H1 (cell line): ENCODE data around the gene CPA4. TPM values are rescaled to one million over a fixed set of nuclear protein-coding genes. Genes with fewer than 3 reads are reported as not detected.
A peak's percentile ranks its signal among the peaks of the same experiment; 100 is the strongest.

Experiments used
- CTCF ChIA-PET: fragments of 300-600 bp; sonication (Branson Sonifier 250); formaldehyde crosslinking; loops from one replicate; lab custom pipeline; 2021; ENCODE audit not compliant: partially characterized antibody; lab: Charles Lee
- POLR2A ChIA-PET: fragments of 300-600 bp; sonication (Branson Sonifier 250); formaldehyde crosslinking; loops from one replicate; lab custom pipeline; 2021; ENCODE audit warnings: inconsistent platforms; ENCODE audit not compliant: partially characterized antibody; lab: Charles Lee
- DNase-seq, 2 experiments: peaks; one replicate each; pipeline versions ENCODE4 v3.0.0 to v3.0.0-alpha.2; 2010 to 2022; ENCODE audit warnings: low spot score in 2 of 2, low read depth in 1 of 2, mixed read lengths in 1 of 2
- FAIRE-seq: peaks from 2 replicates; lab custom pipeline; 2011; peaks lifted over from hg19 to GRCh38; lab: Jason Lieb, UNC
- H2AFZ ChIP-seq: 2 replicates; pipeline ENCODE4 v1.8.1; 2012; ENCODE audit warnings: low read length, inconsistent platforms
- H2AK5ac ChIP-seq: 2 replicates; pipeline ENCODE4 v1.6.1; 2013; ENCODE audit warnings: low read depth, low read length
- H2BK120ac ChIP-seq: replicated peaks from 2 replicates; pipeline ENCODE3; 2013; ENCODE audit warnings: low read depth, low read length, inconsistent platforms
- H2BK12ac ChIP-seq: 2 replicates; pipeline ENCODE4 v1.6.1; 2013; ENCODE audit warnings: low read depth, low read length
- H2BK15ac ChIP-seq: 2 replicates; pipeline ENCODE4 v1.6.1; 2013; ENCODE audit warnings: low read length
- H2BK20ac ChIP-seq: 2 replicates; pipeline ENCODE4 v1.6.1; 2013; ENCODE audit warnings: low read length
- H2BK5ac ChIP-seq: 2 replicates; pipeline ENCODE4 v1.6.1; 2013; ENCODE audit warnings: low read depth, low read length
- H3K14ac ChIP-seq: 2 replicates; pipeline ENCODE4 v1.6.1; 2013; ENCODE audit warnings: inconsistent platforms; ENCODE audit not compliant: insufficient read length
- H3K18ac ChIP-seq: 2 replicates; pipeline ENCODE4 v1.6.1; 2013; ENCODE audit warnings: low read length; ENCODE audit errors: extremely low read depth
- H3K23ac ChIP-seq: 2 replicates; pipeline ENCODE4 v1.6.1; 2013; ENCODE audit warnings: inconsistent platforms; ENCODE audit not compliant: insufficient read length
- H3K23me2 ChIP-seq: 2 replicates; pipeline ENCODE4 v1.6.1; 2013; ENCODE audit warnings: low read depth, low read length
- H3K27ac ChIP-seq: 2 replicates; pipeline ENCODE4 v1.6.1; 2011; ENCODE audit warnings: low read depth, low read length, inconsistent platforms
- H3K27me3 ChIP-seq, 4 experiments: replicated peaks in 1 of 4; 1 replicate in 1 of 4; 2 replicates in 3 of 4; pipeline versions ENCODE4 v1.6.1 to v1.8.1; 2011 to 2013; ENCODE audit warnings: low read length in 3 of 4, mild to moderate bottlenecking in 3 of 4, inconsistent platforms in 2 of 4, mixed read lengths in 2 of 4, moderate library complexity in 1 of 4; ENCODE audit not compliant: control insufficient read depth in 3 of 4, insufficient read depth in 3 of 4; ENCODE audit errors: extremely low read depth in 1 of 4
- H3K36me3 ChIP-seq, 4 experiments: 2 replicates each; pipeline versions ENCODE4 v1.6.1 to v1.8.1; 2011 to 2013; ENCODE audit warnings: mild to moderate bottlenecking in 4 of 4, low read length in 3 of 4, moderate library complexity in 2 of 4, control low read depth in 1 of 4, inconsistent platforms in 1 of 4; ENCODE audit not compliant: insufficient read depth in 4 of 4, control insufficient read depth in 2 of 4
- H3K4ac ChIP-seq: replicated peaks from 2 replicates; pipeline ENCODE3; 2013; ENCODE audit warnings: low read length, low read depth, mixed read lengths, inconsistent platforms; ENCODE audit not compliant: insufficient read length
- H3K4me1 ChIP-seq, 4 experiments: replicated peaks in 1 of 4; 1 replicate in 1 of 4; 2 replicates in 3 of 4; pipeline versions ENCODE4 v1.6.1 to v1.8.1; 2011 to 2013; ENCODE audit warnings: low read length in 3 of 4, inconsistent platforms in 2 of 4, mixed read lengths in 1 of 4; ENCODE audit not compliant: insufficient read depth in 4 of 4, control insufficient read depth in 3 of 4
- H3K4me2 ChIP-seq, 2 experiments: 2 replicates each; pipeline versions ENCODE4 v1.6.1 to v1.8.1; 2011 to 2013; ENCODE audit warnings: low read depth in 2 of 2, low read length in 2 of 2, control low read depth in 1 of 2, inconsistent platforms in 1 of 2, mild to moderate bottlenecking in 1 of 2; ENCODE audit not compliant: insufficient read depth in 1 of 2
- H3K4me3 ChIP-seq, 4 experiments: fragments of 200-600, 300-600 bp in 1 of 4; sonication (generic), shearing (Covaris generic), sonication (Bioruptor Twin) in 1 of 4; 2 replicates each; pipeline versions ENCODE4 v1.5.1 to v1.8.1; 2011 to 2016; ENCODE audit warnings: low read length in 4 of 4, low read depth in 3 of 4, control low read depth in 2 of 4, inconsistent platforms in 2 of 4, mild to moderate bottlenecking in 2 of 4, mixed read lengths in 1 of 4, moderate library complexity in 1 of 4; ENCODE audit not compliant: insufficient read depth in 2 of 4; ENCODE audit errors: extremely low read depth in 1 of 4
- H3K56ac ChIP-seq: replicated peaks from 2 replicates; pipeline ENCODE3; 2013; ENCODE audit warnings: low read depth, mild to moderate bottlenecking, mixed read lengths, low read length, inconsistent platforms; ENCODE audit not compliant: insufficient read length
- H3K79me1 ChIP-seq: 2 replicates; pipeline ENCODE4 v1.6.1; 2013; ENCODE audit warnings: low read depth, low read length, control low read depth
- H3K79me2 ChIP-seq, 2 experiments: 2 replicates each; pipeline versions ENCODE4 v1.6.1 to v1.8.1; 2012 to 2013; ENCODE audit warnings: low read length in 2 of 2, mild to moderate bottlenecking in 2 of 2, inconsistent platforms in 1 of 2; ENCODE audit not compliant: insufficient read depth in 2 of 2, control insufficient read depth in 1 of 2
- H3K9ac ChIP-seq, 4 experiments: replicated peaks in 1 of 4; 1 replicate in 1 of 4; 2 replicates in 3 of 4; pipeline versions ENCODE4 v1.6.1 to v1.8.1; 2011 to 2013; ENCODE audit warnings: low read depth in 3 of 4, low read length in 3 of 4, control low read depth in 2 of 4, mild to moderate bottlenecking in 2 of 4, moderate library complexity in 2 of 4, inconsistent platforms in 1 of 4; ENCODE audit errors: extremely low read depth in 1 of 4
- H3K9me3 ChIP-seq, 2 experiments: 2 replicates each; pipeline versions ENCODE4 v1.6.1 to v1.8.1; 2012 to 2013; ENCODE audit warnings: mild to moderate bottlenecking in 2 of 2, moderate library complexity in 2 of 2, control low read depth in 1 of 2, inconsistent platforms in 1 of 2, low read depth in 1 of 2, low read length in 1 of 2, mixed read lengths in 1 of 2; ENCODE audit not compliant: insufficient read depth in 2 of 2
- H4K20me1 ChIP-seq, 2 experiments: replicated peaks in 1 of 2; 2 replicates each; pipeline versions ENCODE3 to v1.8.1; 2011 to 2013; ENCODE audit warnings: inconsistent platforms in 2 of 2, low read length in 2 of 2, mild to moderate bottlenecking in 1 of 2; ENCODE audit not compliant: insufficient read depth in 2 of 2, control insufficient read depth in 1 of 2
- H4K5ac ChIP-seq: 2 replicates; pipeline ENCODE4 v1.6.1; 2013; ENCODE audit warnings: low read length, low read depth, mixed read lengths, inconsistent platforms; ENCODE audit not compliant: insufficient read length
- H4K8ac ChIP-seq: 2 replicates; pipeline ENCODE4 v1.8.0; 2013; ENCODE audit warnings: mild to moderate bottlenecking, moderate library complexity, low read length, inconsistent platforms; ENCODE audit not compliant: insufficient read depth; ENCODE audit errors: extremely low read depth
- H4K91ac ChIP-seq: replicated peaks from 2 replicates; pipeline ENCODE3; 2013; ENCODE audit warnings: low read length, mixed read lengths, inconsistent platforms; ENCODE audit not compliant: insufficient read length
- CREB1 ChIP-seq: IDR thresholded peaks from 2 replicates; pipeline ENCODE4 v1.6.1; 2012; ENCODE audit warnings: inconsistent platforms
- EZH2 ChIP-seq: fragments of 200-600 bp; sonication (generic); IDR thresholded peaks from 2 replicates; pipeline ENCODE4 v1.7.1; 2012; ENCODE audit warnings: low read depth, mild to moderate bottlenecking, moderate library complexity, low read length, inconsistent platforms; ENCODE audit not compliant: severe bottlenecking
- KDM1A ChIP-seq: fragments of 200-600, 300-600 bp; sonication (generic); IDR thresholded peaks from 2 replicates; pipeline ENCODE4 v1.7.1; 2016; ENCODE audit warnings: mild to moderate bottlenecking, low read length, borderline replicate concordance
- POLR2A ChIP-seq, 2 experiments: IDR thresholded peaks; 1 replicate in 1 of 2; 2 replicates in 1 of 2; pipeline ENCODE4 v1.6.1; 2011; ENCODE audit warnings: low read depth in 2 of 2, low read length in 2 of 2, mild to moderate bottlenecking in 2 of 2; ENCODE audit errors: control extremely low read depth in 1 of 2
- POLR2AphosphoS5 ChIP-seq: IDR thresholded peaks from 2 replicates; pipeline ENCODE4 v1.6.1; 2011; ENCODE audit warnings: low read depth, low read length
- RAD21 ChIP-seq, 2 experiments: IDR thresholded peaks in 1 of 2; conservative IDR thresholded peaks in 1 of 2; 2 replicates each; pipeline ENCODE4 v1.6.1; 2011; ENCODE audit warnings: low read depth in 2 of 2, low read length in 2 of 2, improper control_type of control experiment in 1 of 2, inconsistent platforms in 1 of 2, mild to moderate bottlenecking in 1 of 2, moderate library complexity in 1 of 2
- RXRA ChIP-seq: IDR thresholded peaks from 2 replicates; pipeline ENCODE4 v1.6.1; 2011; ENCODE audit warnings: low read depth, mild to moderate bottlenecking, low read length, moderate library complexity; ENCODE audit not compliant: insufficient read depth
- SIN3A ChIP-seq, 2 experiments: IDR thresholded peaks in 1 of 2; conservative IDR thresholded peaks in 1 of 2; 2 replicates each; pipeline ENCODE4 v1.6.1; 2011 to 2012; ENCODE audit warnings: low read length in 2 of 2, improper control_type of control experiment in 1 of 2, low read depth in 1 of 2, mild to moderate bottlenecking in 1 of 2
- TAF7 ChIP-seq: optimal IDR thresholded peaks from 2 replicates; pipeline ENCODE3; 2011; ENCODE audit warnings: low read depth, mild to moderate bottlenecking, inconsistent platforms, low read length, moderate library complexity, borderline replicate concordance
- TBP ChIP-seq: IDR thresholded peaks from 2 replicates; pipeline ENCODE4 v1.6.1; 2011; ENCODE audit warnings: low read depth, low read length, improper control_type of control experiment
- WGBS, 2 experiments: shearing (Covaris generic) in 1 of 2; methylation state at CpG; one replicate each; pipeline versions ENCODE4 v1.1.6 to v1.1.7; 2013 to 2015; ENCODE audit warnings: low lambda C conversion rate in 2 of 2, mixed read lengths in 2 of 2, inconsistent platforms in 1 of 2, low coverage in 1 of 2, missing lambda C conversion rate in 1 of 2; ENCODE audit not compliant: insufficient replicate concordance in 2 of 2, insufficient coverage in 1 of 2, insufficient read length in 1 of 2; ENCODE audit errors: extremely low coverage in 1 of 2, missing lambda C conversion rate in 1 of 2; 5-methylcytosine and 5-hydroxymethylcytosine counted together
- polyA plus RNA-seq, 7 experiments: library from polyadenylated mRNA; depleted of rRNA in 3 of 7; stranded (reverse) in 5 of 7; unstranded in 2 of 7; fragments of >200 nt in 5 of 7; fragments of 200-250 nt in 2 of 7; gene quantifications; 1 replicate in 5 of 7; 2 replicates in 1 of 7; 4 replicates in 1 of 7; pipeline versions ENCODE4 v1.2.1 to v1.2.3, GENCODE V29; 2011 to 2013; ENCODE audit warnings: missing spikeins in 2 of 7, mixed read lengths in 2 of 7
- total RNA-seq: library from RNA; stranded (reverse); fragmentation: NEBNext Ultra II Directional; extraction: Animal tissue kit (Norgen Biotek cat#: 25700); gene quantifications from 2 replicates; pipeline ENCODE4 v1.2.1, GENCODE V29; 2021
- TF ChIP-seq, protein P1 (sequence below): IDR thresholded peaks from 2 replicates; pipeline ENCODE4 v1.6.1; 2012; ENCODE audit warnings: inconsistent platforms
- TF ChIP-seq, protein P2 (sequence below): IDR thresholded peaks from 2 replicates; pipeline ENCODE4 v1.6.1; 2011; ENCODE audit warnings: low read depth, mild to moderate bottlenecking, low read length; ENCODE audit not compliant: insufficient read depth

The CPA4 gene
- total and polyA plus RNA-seq, 2 of the 8 experiments (the other 6 are each of a cell fraction or from before 2014, with no cell fraction given), result 0.03 TPM; not detected in 1

DNA sequence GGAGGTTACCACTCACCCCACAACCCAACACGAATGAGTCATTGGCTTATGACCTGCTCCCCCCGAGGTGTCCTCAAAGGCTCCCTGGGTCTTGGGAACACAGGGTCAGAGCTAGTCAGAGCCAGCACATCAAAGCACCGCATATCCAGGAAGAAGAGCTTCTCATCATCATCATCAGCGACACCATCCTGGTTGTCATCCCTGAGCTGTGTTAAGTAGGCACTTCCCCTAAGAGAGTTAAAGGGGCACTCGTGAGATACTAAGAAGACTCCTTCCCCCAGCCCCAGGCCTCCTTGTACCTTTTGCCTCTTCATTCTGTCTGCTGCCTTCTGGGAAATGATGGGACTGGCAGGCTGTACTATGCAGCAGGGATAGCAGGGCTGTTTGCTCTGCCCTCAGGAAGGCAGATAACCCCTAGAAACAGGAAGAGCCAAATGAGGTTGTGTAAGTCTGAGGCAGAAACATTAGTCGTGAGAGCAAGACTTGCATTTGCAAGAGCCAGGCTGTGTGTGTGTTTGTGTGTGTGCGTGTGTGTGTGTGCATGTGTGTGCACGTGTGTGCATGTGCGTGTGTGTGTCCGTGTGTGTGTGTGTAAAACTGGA lies 76.2 kb downstream of the CPA4 start:
- H3K27me3 ChIP-seq, result no peaks in the 10 kb centered on the region; a peak in 1 of 7 replicates
- H3K79me1 ChIP-seq, result no peaks in the 10 kb centered on the region
- H2BK15ac ChIP-seq, result peak overlapping the region; percentile 65; the same call in 1 of the 2 replicates
- DNase-seq (no peak), FAIRE-seq (no peak)
- H2BK20ac ChIP-seq, result 0 out of 2 replicates have a peak overlapping the region, but pooled peaks have one; percentile 72
- no peak overlapping the region for H3K4me3 ChIP-seq
- H3K56ac ChIP-seq, result no peak overlapping the region
- no peaks in the 10 kb centered on the region for H4K20me1 ChIP-seq
- no peaks in the 10 kb centered on the region for H3K9me3 ChIP-seq
- H3K27ac ChIP-seq, result no peak overlapping the region
- H2AK5ac ChIP-seq, result no peak overlapping the region
- H2AFZ ChIP-seq, result 0 out of 2 replicates have a peak overlapping the region, but pooled peaks have one; percentile 28
- ChIA-PET CTCF (interaction anchor here (11.6 kb wide), 1 partner anchor 10 kb away, joined by 59 read pairs; the partner anchor contains the start of gene CPA1), POLR2A (no interaction called here)
- no peak overlapping the region for H4K5ac ChIP-seq
- no peak overlapping the region for H2BK5ac ChIP-seq
- no peak overlapping the region for H3K18ac ChIP-seq
- peaks cover 0 to 14% (median 6%) of the 10 kb centered on the region in 4 experiments; a peak in 6 of 7 replicates for H3K4me1 ChIP-seq
- no peak overlapping the region for H3K14ac ChIP-seq
- H2BK12ac ChIP-seq, result peak overlapping the region; percentile 86; the same call in 1 of the 2 replicates
- H3K79me2 ChIP-seq, result no peaks in the 10 kb centered on the region
- H3K23me2 ChIP-seq, result no peaks in the 10 kb centered on the region
- H3K9ac ChIP-seq, result no peak overlapping the region
- no peak overlapping the region for H3K4ac ChIP-seq
- H2BK120ac ChIP-seq, result no peak overlapping the region
- H3K36me3 ChIP-seq, result no peaks in the 10 kb centered on the region
- H3K4me2 ChIP-seq, result no peak overlapping the region
- WGBS, 2 experiments, result 84% methylated on average over 10 of the region's 10 CpGs; no CpG with 5 or more reads in 1 of the 2 experiments
- H3K23ac ChIP-seq, result no peak overlapping the region
- no peak overlapping the region for H4K8ac ChIP-seq
- no peak overlapping the region for H4K91ac ChIP-seq
- TF ChIP-seq POLR2A (IDR thresholded peaks at IDR 0.05; ENCODE audit: control extremely low read depth in 1 of 2, low read depth in 2 of 2, low read length in 2 of 2), result no peak
- no peak for TF ChIP-seq KDM1A
- TF ChIP-seq CREB1, result no peak
- TF ChIP-seq TBP, result no peak
- no peak for TF ChIP-seq EZH2
- no peak for TF ChIP-seq RAD21 (IDR thresholded peaks at IDR 0.05 in 1 of 2, conservative IDR thresholded peaks at IDR 0.05 in 1 of 2; ENCODE audit: low read depth in 2 of 2, low read length in 2 of 2)
- TF ChIP-seq SIN3A (conservative IDR thresholded peaks at IDR 0.05 in 1 of 2, IDR thresholded peaks at IDR 0.05 in 1 of 2; ENCODE audit: low read depth in 1 of 2, low read length in 2 of 2), result no peak
- TF ChIP-seq, protein P1, sequence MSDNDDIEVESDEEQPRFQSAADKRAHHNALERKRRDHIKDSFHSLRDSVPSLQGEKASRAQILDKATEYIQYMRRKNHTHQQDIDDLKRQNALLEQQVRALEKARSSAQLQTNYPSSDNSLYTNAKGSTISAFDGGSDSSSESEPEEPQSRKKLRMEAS, result no peak
- TF ChIP-seq, protein P2, sequence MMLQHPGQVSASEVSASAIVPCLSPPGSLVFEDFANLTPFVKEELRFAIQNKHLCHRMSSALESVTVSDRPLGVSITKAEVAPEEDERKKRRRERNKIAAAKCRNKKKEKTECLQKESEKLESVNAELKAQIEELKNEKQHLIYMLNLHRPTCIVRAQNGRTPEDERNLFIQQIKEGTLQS, result no peak
- no peak for TF ChIP-seq RXRA
- TF ChIP-seq POLR2AphosphoS5, result no peak
- TF ChIP-seq TAF7, result no peak
